ENCODE results near the gene ARHGEF7. TPM values are rescaled to one million over a fixed set of nuclear protein-coding genes. Genes with fewer than 3 reads are reported as not detected.

ARHGEF7 gene
- polyA plus RNA-seq, 1 donor (not counting 4 experiments of a cell fraction or from before 2014, with no cell fraction given), result 25.2 TPM

DNA sequence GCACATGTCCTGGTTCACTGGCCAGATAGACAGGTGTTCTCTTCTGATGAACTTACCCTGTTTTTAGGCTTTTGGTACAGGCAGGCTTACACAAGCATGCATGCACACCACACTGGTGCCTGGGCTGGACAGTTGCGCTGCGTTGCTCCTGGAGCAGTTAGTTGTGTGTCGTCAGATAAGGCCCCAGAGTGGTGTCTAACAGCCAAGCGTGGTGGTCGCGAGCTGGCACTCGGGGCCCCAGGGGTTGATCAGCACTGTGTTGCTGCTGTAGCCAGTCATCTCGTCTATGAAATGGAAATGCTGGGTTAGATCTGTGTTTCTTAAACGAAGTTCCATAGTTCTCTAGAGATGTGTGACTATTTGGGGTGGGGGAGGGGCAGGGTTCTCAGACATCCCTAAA is 180.8 kb downstream of the ARHGEF7 start:
- DNase-seq (ENCODE audit: low read depth, low spot score), result no peak
- Histone ChIP-seq H4K20me1 (ENCODE audit: control insufficient read depth, extremely low read depth, insufficient read depth, low read length) (no peaks in the 10 kb centered on the region), H3K27ac (ENCODE audit: control insufficient read depth, insufficient read depth, low read length) (no peak overlapping the region), H3K4me3 (ENCODE audit: control insufficient read depth in 2 of 3, extremely low read depth in 1 of 3, insufficient read depth in 2 of 3, low read depth in 1 of 3, low read length in 3 of 3) (no peak overlapping the region), H3K27me3 (ENCODE audit: control insufficient read depth, extremely low read depth, insufficient read depth, low read length) (no peaks in the 10 kb centered on the region), H3K9me3 (ENCODE audit: control insufficient read depth, low read depth, low read length) (no peaks in the 10 kb centered on the region), H3K4me1 (ENCODE audit: control insufficient read depth, extremely low read depth, insufficient read depth, low read length) (no peaks in the 10 kb centered on the region), H3K36me3 (ENCODE audit: control insufficient read depth in 2 of 2, extremely low read depth in 1 of 2, insufficient read depth in 2 of 2, low read length in 2 of 2) (peaks cover 7 to 15% of the 10 kb centered on the region in 2 experiments), H2AFZ (ENCODE audit: control insufficient read depth, low read length) (no peak overlapping the region), H3K9me1 (ENCODE audit: control insufficient read depth, extremely low read depth, insufficient read depth, low read length) (no peaks in the 10 kb centered on the region), H3K9ac (ENCODE audit: control insufficient read depth, extremely low read depth, insufficient read depth, low read length) (no peak overlapping the region), H3K79me2 (ENCODE audit: control insufficient read depth, insufficient read depth, low read length) (no peaks in the 10 kb centered on the region), H3K4me2 (ENCODE audit: control insufficient read depth, extremely low read depth, insufficient read depth, low read depth, low read length) (no peak overlapping the region)
- no peak for FAIRE-seq
- TF ChIP-seq EZH2 (IDR thresholded peaks at IDR 0.05; ENCODE audit: low read length), result no peak
- TF ChIP-seq, protein P1, sequence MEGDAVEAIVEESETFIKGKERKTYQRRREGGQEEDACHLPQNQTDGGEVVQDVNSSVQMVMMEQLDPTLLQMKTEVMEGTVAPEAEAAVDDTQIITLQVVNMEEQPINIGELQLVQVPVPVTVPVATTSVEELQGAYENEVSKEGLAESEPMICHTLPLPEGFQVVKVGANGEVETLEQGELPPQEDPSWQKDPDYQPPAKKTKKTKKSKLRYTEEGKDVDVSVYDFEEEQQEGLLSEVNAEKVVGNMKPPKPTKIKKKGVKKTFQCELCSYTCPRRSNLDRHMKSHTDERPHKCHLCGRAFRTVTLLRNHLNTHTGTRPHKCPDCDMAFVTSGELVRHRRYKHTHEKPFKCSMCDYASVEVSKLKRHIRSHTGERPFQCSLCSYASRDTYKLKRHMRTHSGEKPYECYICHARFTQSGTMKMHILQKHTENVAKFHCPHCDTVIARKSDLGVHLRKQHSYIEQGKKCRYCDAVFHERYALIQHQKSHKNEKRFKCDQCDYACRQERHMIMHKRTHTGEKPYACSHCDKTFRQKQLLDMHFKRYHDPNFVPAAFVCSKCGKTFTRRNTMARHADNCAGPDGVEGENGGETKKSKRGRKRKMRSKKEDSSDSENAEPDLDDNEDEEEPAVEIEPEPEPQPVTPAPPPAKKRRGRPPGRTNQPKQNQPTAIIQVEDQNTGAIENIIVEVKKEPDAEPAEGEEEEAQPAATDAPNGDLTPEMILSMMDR (optimal IDR thresholded peaks at IDR 0.05 in 1 of 3, IDR thresholded peaks at IDR 0.05 in 1 of 3, conservative IDR thresholded peaks at IDR 0.05 in 1 of 3; ENCODE audit: extremely low read depth in 1 of 3, insufficient read depth in 2 of 3, low read length in 3 of 3), result no peak
- dilution Hi-C loops (cut with MboI; ENCODE audit: extremely low pct_ligation_motif_present, low sequenced_read_pairs), result no loop called here

DNA sequence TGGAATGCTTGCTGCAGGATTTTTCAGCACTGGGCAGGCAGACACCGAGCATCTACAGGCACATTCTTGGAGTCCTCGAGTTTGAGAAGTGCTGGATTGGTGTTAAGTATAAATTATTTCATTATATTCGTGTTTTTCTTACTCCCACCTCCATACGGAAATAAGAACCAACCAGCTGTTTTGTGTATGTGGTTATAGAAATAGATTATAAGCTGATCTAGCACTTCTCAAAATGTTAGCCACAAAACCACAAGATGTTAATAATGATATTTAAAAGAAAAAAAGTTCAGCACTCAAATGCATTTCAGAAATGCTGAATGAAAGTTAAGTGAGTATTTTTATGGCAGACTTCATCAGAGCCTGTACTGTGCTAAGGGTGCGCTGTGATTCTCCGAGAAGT is 181.3 kb downstream of the ARHGEF7 start:
- TF ChIP-seq, protein P1 (optimal IDR thresholded peaks at IDR 0.05 in 1 of 3, IDR thresholded peaks at IDR 0.05 in 1 of 3, conservative IDR thresholded peaks at IDR 0.05 in 1 of 3; ENCODE audit: extremely low read depth in 1 of 3, insufficient read depth in 2 of 3, low read length in 3 of 3), result no peak
- Histone ChIP-seq H3K27me3 (ENCODE audit: control insufficient read depth, extremely low read depth, insufficient read depth, low read length) (no peaks in the 10 kb centered on the region), H2AFZ (ENCODE audit: control insufficient read depth, low read length) (no peak overlapping the region), H3K4me1 (ENCODE audit: control insufficient read depth, extremely low read depth, insufficient read depth, low read length) (no peaks in the 10 kb centered on the region), H3K9me3 (ENCODE audit: control insufficient read depth, low read depth, low read length) (no peaks in the 10 kb centered on the region), H4K20me1 (ENCODE audit: control insufficient read depth, extremely low read depth, insufficient read depth, low read length) (no peaks in the 10 kb centered on the region), H3K36me3 (ENCODE audit: control insufficient read depth in 2 of 2, extremely low read depth in 1 of 2, insufficient read depth in 2 of 2, low read length in 2 of 2) (peaks cover 6 to 14% of the 10 kb centered on the region in 2 experiments), H3K9me1 (ENCODE audit: control insufficient read depth, extremely low read depth, insufficient read depth, low read length) (no peaks in the 10 kb centered on the region), H3K4me3 (ENCODE audit: control insufficient read depth in 2 of 3, extremely low read depth in 1 of 3, insufficient read depth in 2 of 3, low read depth in 1 of 3, low read length in 3 of 3) (no peak overlapping the region), H3K27ac (ENCODE audit: control insufficient read depth, insufficient read depth, low read length) (no peak overlapping the region), H3K9ac (ENCODE audit: control insufficient read depth, extremely low read depth, insufficient read depth, low read length) (no peak overlapping the region), H3K79me2 (ENCODE audit: control insufficient read depth, insufficient read depth, low read length) (no peaks in the 10 kb centered on the region), H3K4me2 (ENCODE audit: control insufficient read depth, extremely low read depth, insufficient read depth, low read depth, low read length) (no peak overlapping the region)
- dilution Hi-C loops (cut with MboI; ENCODE audit: extremely low pct_ligation_motif_present, low sequenced_read_pairs), result no loop called here
- no peak for DNase-seq (ENCODE audit: low read depth, low spot score)
- no peak for FAIRE-seq
